ENCODE results near the gene CD58. TPM values are rescaled to one million over a fixed set of nuclear protein-coding genes. Genes with fewer than 3 reads are reported as not detected.
"Not testable (repeated sequence)": the region's sequence is repeated elsewhere in the genome, so short reads cannot be mapped to it uniquely, and the experiment has no call there.

Gene CD58
- total RNA-seq, 1 donor from 2014 or later: 8.0 TPM

- H3K4me3 Mint-ChIP-seq (ENCODE audit: unreplicated experiment); H3K9me3 Mint-ChIP-seq (ENCODE audit: unreplicated experiment); H3K36me3 Mint-ChIP-seq (ENCODE audit: unreplicated experiment); H3K27ac Mint-ChIP-seq (ENCODE audit: unreplicated experiment); DNase-seq; H3K27me3 Mint-ChIP-seq (ENCODE audit: unreplicated experiment): not testable (repeated sequence)
- peaks cover 22% of the 10 kb centered on the region for H3K4me1 Mint-ChIP-seq (ENCODE audit: low read depth, unreplicated experiment)
- peak; percentile 6 for TF ChIP-seq CTCF (IDR thresholded peaks at IDR 0.05; ENCODE audit: partially characterized antibody, unreplicated experiment)
Observed at GRCh38 chr1:116595065-116595840, 24.4 kb upstream of the CD58 start.

DNA sequence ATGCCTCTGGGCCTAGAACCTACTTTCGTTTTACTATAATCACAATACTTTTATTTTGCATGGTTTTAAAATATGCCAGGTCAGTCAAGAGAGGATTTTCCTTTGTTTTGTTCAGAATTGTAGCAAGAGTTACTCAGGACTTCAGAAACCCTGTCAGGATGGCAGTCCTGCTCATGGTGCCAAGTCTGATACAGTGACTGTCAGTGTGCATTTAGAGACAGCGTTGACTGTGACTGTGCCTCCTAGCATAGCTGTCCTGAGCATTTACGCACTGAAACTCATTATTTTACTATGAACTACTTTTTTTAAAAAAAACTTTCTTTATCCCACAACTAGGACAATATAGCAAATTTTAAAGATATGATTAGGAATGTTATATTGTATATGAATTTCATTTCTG is 23.2 kb upstream of the CD58 start:
- H3K27ac Mint-ChIP-seq (ENCODE audit: unreplicated experiment): not testable (repeated sequence)

DNA sequence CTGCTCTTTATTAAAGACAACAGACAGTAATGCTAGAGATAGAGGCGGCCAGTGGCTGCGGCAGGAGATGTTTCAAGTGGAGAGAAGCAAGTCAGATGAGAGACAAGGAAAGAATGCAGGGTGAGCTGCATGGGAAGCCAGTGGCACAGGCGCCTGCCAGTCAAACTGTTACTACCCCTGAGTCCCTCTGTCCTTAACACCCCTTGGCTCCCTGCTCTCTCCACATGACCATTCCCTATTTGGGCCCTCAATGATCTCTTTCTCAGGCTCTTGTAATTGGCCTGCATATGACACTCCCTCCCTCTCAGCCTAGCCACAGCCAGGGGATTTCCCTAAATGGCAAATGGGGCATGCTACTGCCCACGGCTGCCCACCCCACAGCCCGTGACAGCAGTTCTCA is 22.6 kb upstream of the CD58 start:
- H3K36me3 Mint-ChIP-seq (ENCODE audit: unreplicated experiment); H3K4me3 Mint-ChIP-seq (ENCODE audit: unreplicated experiment); H3K27ac Mint-ChIP-seq (ENCODE audit: unreplicated experiment); H3K27me3 Mint-ChIP-seq (ENCODE audit: unreplicated experiment); DNase-seq; H3K9me3 Mint-ChIP-seq (ENCODE audit: unreplicated experiment): not testable (repeated sequence)
- peaks cover 28% of the 10 kb centered on the region for H3K4me1 Mint-ChIP-seq (ENCODE audit: low read depth, unreplicated experiment)

More for the DNA sequence above, 23.2 kb upstream of the CD58 start:
- not testable (repeated sequence) for H3K27me3 Mint-ChIP-seq (ENCODE audit: unreplicated experiment); H3K4me3 Mint-ChIP-seq (ENCODE audit: unreplicated experiment); H3K36me3 Mint-ChIP-seq (ENCODE audit: unreplicated experiment); H3K9me3 Mint-ChIP-seq (ENCODE audit: unreplicated experiment); DNase-seq
- H3K4me1 Mint-ChIP-seq (ENCODE audit: low read depth, unreplicated experiment): peaks cover 28% of the 10 kb centered on the region

- not testable (repeated sequence) for H3K36me3 Mint-ChIP-seq (ENCODE audit: unreplicated experiment); H3K27ac Mint-ChIP-seq (ENCODE audit: unreplicated experiment); H3K27me3 Mint-ChIP-seq (ENCODE audit: unreplicated experiment); H3K9me3 Mint-ChIP-seq (ENCODE audit: unreplicated experiment); H3K4me3 Mint-ChIP-seq (ENCODE audit: unreplicated experiment); DNase-seq
- H3K4me1 Mint-ChIP-seq (ENCODE audit: low read depth, unreplicated experiment): peaks cover 31% of the 10 kb centered on the region
Observed at GRCh38 chr1:116591951-116592605, 21.3 kb upstream of the CD58 start.

- not testable (repeated sequence) for DNase-seq; H3K27me3 Mint-ChIP-seq (ENCODE audit: unreplicated experiment)
- H3K4me1 Mint-ChIP-seq (ENCODE audit: low read depth, unreplicated experiment): peaks cover 35% of the 10 kb centered on the region
Observed at GRCh38 chr1:116591006-116591950, 20.5 kb upstream of the CD58 start.

GRCh38 chr1:116590359-116591005 is 19.7 kb upstream of the CD58 start:
- H3K4me3 Mint-ChIP-seq (ENCODE audit: unreplicated experiment); H3K9me3 Mint-ChIP-seq (ENCODE audit: unreplicated experiment); H3K36me3 Mint-ChIP-seq (ENCODE audit: unreplicated experiment); DNase-seq; H3K27me3 Mint-ChIP-seq (ENCODE audit: unreplicated experiment); H3K27ac Mint-ChIP-seq (ENCODE audit: unreplicated experiment): not testable (repeated sequence)
- peaks cover 33% of the 10 kb centered on the region for H3K4me1 Mint-ChIP-seq (ENCODE audit: low read depth, unreplicated experiment)

More at GRCh38 chr1:116591006-116591950, 20.5 kb upstream of the CD58 start:
- not testable (repeated sequence) for H3K4me3 Mint-ChIP-seq (ENCODE audit: unreplicated experiment); H3K9me3 Mint-ChIP-seq (ENCODE audit: unreplicated experiment); H3K27ac Mint-ChIP-seq (ENCODE audit: unreplicated experiment); H3K36me3 Mint-ChIP-seq (ENCODE audit: unreplicated experiment)

GRCh38 chr1:116589101-116589735 is 18.4 kb upstream of the CD58 start:
- not testable (repeated sequence) for H3K9me3 Mint-ChIP-seq (ENCODE audit: unreplicated experiment); H3K4me3 Mint-ChIP-seq (ENCODE audit: unreplicated experiment); H3K27ac Mint-ChIP-seq (ENCODE audit: unreplicated experiment); H3K36me3 Mint-ChIP-seq (ENCODE audit: unreplicated experiment); H3K27me3 Mint-ChIP-seq (ENCODE audit: unreplicated experiment); DNase-seq
- peaks cover 31% of the 10 kb centered on the region for H3K4me1 Mint-ChIP-seq (ENCODE audit: low read depth, unreplicated experiment)
